GM12891 (cell line): ENCODE results near the gene NEB.

Experiments used
- DNase-seq: peaks from one replicate; pipeline ENCODE4 v3.0.0; 2011; ENCODE audit warnings: low spot score; ENCODE audit not compliant: insufficient read length
- FAIRE-seq: peaks from 2 replicates; lab custom pipeline; 2011; peaks lifted over from hg19 to GRCh38; lab: Jason Lieb, UNC
- PAX5 ChIP-seq: IDR thresholded peaks from 2 replicates; pipeline ENCODE4 v1.6.1; 2011; ENCODE audit warnings: low read length, moderate library complexity, mild to moderate bottlenecking; ENCODE audit not compliant: insufficient read depth, severe bottlenecking
- POLR2A ChIP-seq: IDR thresholded peaks from 2 replicates; pipeline ENCODE4 v1.6.1; 2011; ENCODE audit warnings: low read depth, low read length, control low read depth
- POLR2AphosphoS5 ChIP-seq: IDR thresholded peaks from 2 replicates; pipeline ENCODE4 v1.6.1; 2011; ENCODE audit warnings: low read depth, low read length, control low read depth
- POU2F2 ChIP-seq: IDR thresholded peaks from 2 replicates; pipeline ENCODE4 v1.6.1; 2011; ENCODE audit warnings: low read depth, mild to moderate bottlenecking, control low read depth, low read length, moderate library complexity
- SPI1 ChIP-seq: IDR thresholded peaks from 2 replicates; pipeline ENCODE4 v1.6.1; 2011; ENCODE audit warnings: low read depth, low read length, control low read depth
- TAF1 ChIP-seq: IDR thresholded peaks from 2 replicates; pipeline ENCODE4 v1.6.1; 2011; ENCODE audit warnings: low read depth, low read length, control low read depth

Gene NEB

GRCh38 chr2:151670346-151670745, 63.9 kb downstream of the NEB start:
- peak; percentile 67 for FAIRE-seq
- TF ChIP-seq POLR2AphosphoS5: no peak
- TF ChIP-seq POU2F2: no peak
- no peak for TF ChIP-seq SPI1
- no peak for TF ChIP-seq TAF1
- TF ChIP-seq POLR2A: no peak
- TF ChIP-seq PAX5: no peak

GRCh38 chr2:151669585-151670081, 64.6 kb downstream of the NEB start:
- DNase-seq (no peak), FAIRE-seq (peak; percentile 58)
- TF ChIP-seq POU2F2: no peak
- TF ChIP-seq POLR2A: no peak
- no peak for TF ChIP-seq TAF1
- TF ChIP-seq PAX5: no peak
- no peak for TF ChIP-seq SPI1
- no peak for TF ChIP-seq POLR2AphosphoS5

More at GRCh38 chr2:151670346-151670745, 63.9 kb downstream of the NEB start:
- no peak for DNase-seq

- TF ChIP-seq POLR2AphosphoS5 (no peak), PAX5 (no peak), SPI1 (no peak), TAF1 (no peak), POU2F2 (no peak), POLR2A (no peak)
- FAIRE-seq: no peak
- DNase-seq: no peak
These were observed 65.5 kb downstream of the NEB start for GRCh38 chr2:151668737-151669136.

DNA sequence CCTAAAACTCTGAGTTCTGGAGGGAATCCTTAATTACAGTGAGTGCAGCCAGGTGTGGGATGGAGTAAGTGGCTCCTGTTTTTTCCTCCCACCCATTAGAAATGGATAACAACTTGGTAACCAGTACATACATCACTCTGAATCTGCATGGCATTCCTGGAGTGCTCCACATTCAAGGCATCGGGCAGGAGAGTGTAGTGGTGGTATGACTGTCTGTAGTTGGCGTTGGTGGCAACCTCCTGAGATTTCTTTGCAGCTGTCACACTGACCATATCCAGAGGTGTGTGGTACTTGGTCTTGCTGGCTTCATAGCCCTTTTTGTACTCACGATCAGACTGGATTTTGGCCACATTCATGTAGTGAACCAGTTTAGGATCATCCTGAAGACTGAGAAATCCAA, 68.3 kb downstream of the NEB start:
- FAIRE-seq: peak; percentile 35
- TF ChIP-seq POU2F2: no peak
- no peak for TF ChIP-seq POLR2AphosphoS5
- no peak for DNase-seq

- TF ChIP-seq TAF1: no peak
- peak; percentile 84 for TF ChIP-seq SPI1
- TF ChIP-seq PAX5: no peak
- TF ChIP-seq POLR2AphosphoS5: no peak
- TF ChIP-seq POU2F2: no peak
- no peak for DNase-seq
- FAIRE-seq: peak; percentile 78
These were observed 69.8 kb downstream of the NEB start for GRCh38 chr2:151664520-151664919.

DNA sequence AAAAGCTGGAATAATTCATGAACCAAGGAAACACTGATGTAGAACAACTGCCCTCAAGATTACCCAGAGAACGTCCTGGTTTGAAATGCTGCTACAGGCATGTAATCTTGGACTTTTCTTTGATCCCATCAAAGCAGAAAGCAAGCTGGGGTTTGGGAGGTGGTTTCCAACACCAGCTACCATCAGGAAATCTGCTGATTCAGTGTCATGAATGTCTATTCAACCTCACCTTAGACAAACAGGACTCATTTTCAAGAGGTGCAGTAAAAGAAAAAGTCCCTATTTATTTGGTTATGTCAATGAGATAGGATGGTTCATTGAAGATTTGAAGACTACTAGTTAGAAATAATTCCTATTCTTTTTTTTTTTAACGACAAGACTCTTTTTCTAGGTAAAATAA, 72.7 kb downstream of the NEB start:
- TF ChIP-seq SPI1 (no peak), POLR2A (no peak), POU2F2 (no peak), POLR2AphosphoS5 (no peak), PAX5 (no peak)
- FAIRE-seq (no peak), DNase-seq (no peak)

- no peak for TF ChIP-seq SPI1
- TF ChIP-seq TAF1: no peak
- TF ChIP-seq PAX5: no peak
- no peak for TF ChIP-seq POLR2A
- no peak for TF ChIP-seq POLR2AphosphoS5
- TF ChIP-seq POU2F2: no peak
- DNase-seq: no peak
- FAIRE-seq: no peak
These were observed 76.2 kb downstream of the NEB start for GRCh38 chr2:151658081-151658480.

DNA sequence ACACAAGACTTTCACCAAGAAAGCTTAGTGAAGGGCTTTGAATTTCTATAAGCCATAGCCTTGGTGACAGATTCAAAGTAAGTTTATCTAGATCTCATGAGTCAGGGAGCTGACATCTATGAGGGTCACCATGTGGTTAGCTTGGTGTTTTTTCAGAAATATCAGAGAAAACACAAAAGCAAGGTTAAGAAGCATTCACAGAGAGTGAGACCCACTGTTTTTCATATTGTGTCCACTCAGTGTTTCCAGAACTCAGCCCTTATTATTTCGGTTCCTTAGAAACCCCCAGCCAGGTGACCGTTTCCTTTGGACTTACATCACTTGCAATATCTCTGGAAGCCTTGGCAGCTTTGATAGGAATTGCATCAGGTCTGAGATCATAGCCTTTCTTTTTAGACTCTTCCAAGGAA, 76.6 kb downstream of the NEB start:
- DNase-seq (no peak), FAIRE-seq (no peak)
- TF ChIP-seq PAX5 (no peak), POLR2AphosphoS5 (no peak), POU2F2 (no peak), TAF1 (no peak), SPI1 (no peak), POLR2A (no peak)

- no peak for TF ChIP-seq POU2F2
- no peak for TF ChIP-seq TAF1
- no peak for TF ChIP-seq POLR2A
- FAIRE-seq: no peak
- no peak for DNase-seq
These were observed 78.4 kb downstream of the NEB start for GRCh38 chr2:151655663-151656398.

DNA sequence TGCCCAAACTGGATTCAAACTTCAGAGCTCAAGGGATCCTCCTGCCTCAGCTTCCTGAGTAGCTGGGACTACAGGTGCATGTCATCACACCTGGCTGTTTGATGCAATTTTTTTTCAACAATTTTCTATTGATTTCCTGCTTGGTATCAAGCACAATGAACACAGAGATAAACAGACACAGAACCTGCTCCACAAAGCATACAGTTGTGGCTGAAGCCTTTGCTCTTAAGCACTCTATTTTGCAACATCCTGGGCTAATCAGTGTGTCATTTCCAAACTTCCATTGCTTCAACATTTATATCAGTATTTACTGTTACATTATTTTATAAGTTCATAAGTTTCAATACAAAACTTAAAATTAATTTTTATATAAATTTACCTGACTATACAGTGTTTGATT, 79.4 kb downstream of the NEB start:
- FAIRE-seq (no peak), DNase-seq (no peak)
- TF ChIP-seq TAF1: no peak
- TF ChIP-seq SPI1: no peak
- no peak for TF ChIP-seq POU2F2
- no peak for TF ChIP-seq PAX5
- no peak for TF ChIP-seq POLR2A
- no peak for TF ChIP-seq POLR2AphosphoS5

GRCh38 chr2:151654085-151654484, 80.2 kb downstream of the NEB start:
- DNase-seq (no peak), FAIRE-seq (no peak)
- no peak for TF ChIP-seq SPI1
- TF ChIP-seq POLR2AphosphoS5: no peak
- TF ChIP-seq POLR2A: no peak
- no peak for TF ChIP-seq POU2F2
- TF ChIP-seq PAX5: no peak
- TF ChIP-seq TAF1: no peak
